Endothelial cell of umbilical vein (primary cell): ENCODE data around the gene FHIT. TPM values are rescaled to one million over a fixed set of nuclear protein-coding genes. Genes with fewer than 3 reads are reported as not detected.

Experiments
- BruUV-seq: library from RNA; stranded (reverse); fragments of 400-500 nt; replicated peaks from 2 replicates; lab custom pipeline; 2021; lab: Mats Ljungman, UMichigan
- CTCF ChIA-PET: fragments of 300-600, 350-600 bp; sonication (Branson Sonifier 250); formaldehyde crosslinking; loops from one replicate; lab custom pipeline; 2021; ENCODE audit warnings: antibody characterized with exemption, inconsistent platforms; lab: Charles Lee
- POLR2A ChIA-PET: fragments of 300-600, 350-600 bp; sonication (Branson Sonifier 250); formaldehyde crosslinking; loops from one replicate; lab custom pipeline; 2021; ENCODE audit warnings: antibody characterized with exemption, inconsistent platforms; lab: Charles Lee
- DNase-seq: peaks from one replicate; pipeline ENCODE4 v3.0.0-alpha.2; 2011; ENCODE audit warnings: low read depth, low spot score
- FAIRE-seq: peaks from 2 replicates; lab custom pipeline; 2011; peaks lifted over from hg19 to GRCh38; lab: Jason Lieb, UNC
- H2AFZ ChIP-seq: 2 replicates; pipeline ENCODE4 v1.6.0; 2012; ENCODE audit warnings: low read depth, low read length, control low read depth, inconsistent platforms
- H3K27ac ChIP-seq: 2 replicates; pipeline ENCODE4 v1.5.1; 2011; ENCODE audit warnings: low read depth, mild to moderate bottlenecking, control low read depth, low read length, moderate library complexity; ENCODE audit not compliant: insufficient read depth
- H3K27me3 ChIP-seq, 2 experiments: 2 replicates each; pipeline versions ENCODE4 v1.6.0 to v1.6.1; 2011; ENCODE audit warnings: low read length in 2 of 2, mixed read lengths in 1 of 2; ENCODE audit not compliant: control insufficient read depth in 2 of 2, insufficient read depth in 2 of 2
- H3K36me3 ChIP-seq, 2 experiments: 2 replicates in 1 of 2; 3 replicates in 1 of 2; pipeline ENCODE4 v1.5.1; 2011; ENCODE audit warnings: low read length in 2 of 2, mild to moderate bottlenecking in 1 of 2, moderate library complexity in 1 of 2; ENCODE audit not compliant: control insufficient read depth in 2 of 2, insufficient read depth in 2 of 2; ENCODE audit errors: extremely low read depth in 1 of 2
- H3K4me1 ChIP-seq: 3 replicates; pipeline ENCODE4 v1.5.1; 2011; ENCODE audit warnings: mild to moderate bottlenecking, low read length; ENCODE audit not compliant: control insufficient read depth, insufficient read depth; ENCODE audit errors: extremely low read depth
- H3K4me2 ChIP-seq: 2 replicates; pipeline ENCODE4 v1.6.1; 2011; ENCODE audit warnings: low read length, control low read depth, mixed read lengths; ENCODE audit not compliant: insufficient read depth
- H3K4me3 ChIP-seq, 3 experiments: fragments of 200-600 bp in 1 of 3; sonication (generic), shearing (Covaris generic) in 1 of 3; replicated peaks in 1 of 3; 2 replicates each; pipeline ENCODE4 v1.5.1; 2011 to 2016; ENCODE audit warnings: control low read depth in 3 of 3, low read length in 3 of 3, mild to moderate bottlenecking in 2 of 3, inconsistent platforms in 1 of 3, low read depth in 1 of 3, moderate library complexity in 1 of 3; ENCODE audit not compliant: insufficient read depth in 1 of 3
- H3K79me2 ChIP-seq: 2 replicates; pipeline ENCODE4 v1.6.0; 2012; ENCODE audit warnings: low read length, inconsistent platforms; ENCODE audit not compliant: control insufficient read depth, insufficient read depth
- H3K9ac ChIP-seq: replicated peaks from 2 replicates; pipeline ENCODE3; 2011; ENCODE audit warnings: low read length, control low read depth; ENCODE audit not compliant: insufficient read depth; ENCODE audit errors: extremely low read depth
- H3K9me1 ChIP-seq: replicated peaks from 3 replicates; pipeline ENCODE4 v1.6.0; 2011; ENCODE audit warnings: mild to moderate bottlenecking, low read length; ENCODE audit not compliant: control insufficient read depth, insufficient read depth; ENCODE audit errors: extremely low read depth
- H3K9me3 ChIP-seq: replicated peaks from 2 replicates; pipeline ENCODE4 v1.5.1; 2012; ENCODE audit warnings: low read length, inconsistent platforms; ENCODE audit not compliant: control insufficient read depth, insufficient read depth
- H4K20me1 ChIP-seq: replicated peaks from 2 replicates; pipeline ENCODE3; 2011; ENCODE audit warnings: mild to moderate bottlenecking, low read length; ENCODE audit not compliant: control insufficient read depth, insufficient read depth; ENCODE audit errors: extremely low read depth
- CTCF ChIP-seq, 2 donors: IDR thresholded peaks; 1 replicate in 1 of 2; 2 replicates in 1 of 2; pipeline ENCODE4 v1.5.1; 2011; ENCODE audit warnings: low read length in 2 of 2, mild to moderate bottlenecking in 2 of 2, moderate library complexity in 2 of 2, control low read depth in 1 of 2, inconsistent platforms in 1 of 2, low read depth in 1 of 2; ENCODE audit not compliant: insufficient read depth in 1 of 2; ENCODE audit errors: extremely low read depth in 1 of 2
- EZH2 ChIP-seq: IDR thresholded peaks from 2 replicates; pipeline ENCODE4 v1.6.1; 2012; ENCODE audit warnings: borderline replicate concordance, low read depth, mild to moderate bottlenecking, moderate library complexity, low read length, inconsistent platforms; ENCODE audit not compliant: severe bottlenecking
- FOS ChIP-seq: IDR thresholded peaks from 2 replicates; pipeline ENCODE4 v1.6.1; 2011; ENCODE audit warnings: mild to moderate bottlenecking, low read length, moderate library complexity, borderline replicate concordance; ENCODE audit not compliant: insufficient read depth
- GATA2 ChIP-seq: IDR thresholded peaks from 2 replicates; pipeline ENCODE4 v1.7.0; 2011; ENCODE audit warnings: low read depth, mild to moderate bottlenecking, moderate library complexity, mixed read lengths, low read length; ENCODE audit not compliant: insufficient read length, insufficient read depth
- JUN ChIP-seq: IDR thresholded peaks from 2 replicates; pipeline ENCODE4 v1.6.1; 2011; ENCODE audit warnings: borderline replicate concordance, low read depth; ENCODE audit not compliant: insufficient read length, insufficient read depth
- MAX ChIP-seq: IDR thresholded peaks from 2 replicates; pipeline ENCODE4 v1.6.1; 2011; ENCODE audit not compliant: insufficient read depth, insufficient read length
- MYC ChIP-seq: IDR thresholded peaks from one replicate; pipeline ENCODE4 v1.6.1; 2011; ENCODE audit warnings: mild to moderate bottlenecking, low read depth, low read length
- POLR2A ChIP-seq: IDR thresholded peaks from 2 replicates; pipeline ENCODE4 v1.6.1; 2012; ENCODE audit warnings: low read depth, mild to moderate bottlenecking, control low read depth, low read length
- POLR2AphosphoS5 ChIP-seq: IDR thresholded peaks from 2 replicates; pipeline ENCODE4 v1.6.1; 2012; ENCODE audit warnings: low read depth, mild to moderate bottlenecking, control low read depth, low read length, moderate library complexity; ENCODE audit not compliant: insufficient read depth
- dilution Hi-C: fragments of 300-500 bp; cut with MboI; formaldehyde crosslinking; loops from one replicate; pipeline ENCODE4 v1.15.0; 2019; ENCODE audit warnings: low sequenced_read_pairs; ENCODE audit not compliant: extremely low pct_ligation_motif_present
- intact Hi-C: fragments of 100-400 bp; cut with micrococcal nuclease; formaldehyde crosslinking; loops from one replicate; pipeline ENCODE4 v1.10.0; 2022
- polyA plus RNA-seq, 4 experiments: library from polyadenylated mRNA; depleted of rRNA in 3 of 4; stranded (reverse) in 3 of 4; unstranded in 1 of 4; fragments of >200 nt; gene quantifications; 2 replicates each; pipeline versions ENCODE4 v1.2.1 to v1.2.3, GENCODE V29; 2011 to 2012; ENCODE audit warnings: missing spikeins in 1 of 4
- total RNA-seq: library from RNA; stranded (reverse); gene quantifications from 2 replicates; pipeline ENCODE4 v1.2.3, GENCODE V29; 2021

FHIT gene
- total and polyA plus RNA-seq, 2 donors (not counting 3 experiments of a cell fraction or from before 2014, with no cell fraction given) = 0.47 to 2.2 TPM

GRCh38 chr3:61065451-61066011 lies 185.7 kb downstream of the FHIT start:
- FAIRE-seq (no peak), DNase-seq (no peak)
- Histone ChIP-seq H2AFZ (no peak overlapping the region), H3K27me3 (no peaks in the 10 kb centered on the region), H3K4me1 (no peaks in the 10 kb centered on the region), H3K79me2 (no peaks in the 10 kb centered on the region), H3K9me1 (no peaks in the 10 kb centered on the region), H3K9ac (no peak overlapping the region), H3K9me3 (no peaks in the 10 kb centered on the region), H3K36me3 (no peaks in the 10 kb centered on the region), H4K20me1 (no peaks in the 10 kb centered on the region), H3K4me2 (no peak overlapping the region), H3K4me3 (no peak overlapping the region), H3K27ac (no peak overlapping the region)
- dilution Hi-C loops (no loop called here), intact Hi-C loops (no loop called here)
- TF ChIP-seq POLR2A (no peak), CTCF (IDR thresholded peaks at IDR 0.05; ENCODE audit: extremely low read depth in 1 of 2, insufficient read depth in 1 of 2, low read depth in 1 of 2, low read length in 2 of 2) (no peak), FOS (no peak), EZH2 (no peak), MAX (no peak), POLR2AphosphoS5 (no peak), GATA2 (no peak), JUN (no peak), MYC (no peak)
- ChIA-PET CTCF (no interaction called here), POLR2A (no interaction called here)
- no TSS peak for BruUV-seq
